HK-2 (cell line): ENCODE data around the gene GTF3C5.
"Not testable (repeated sequence)": the region's sequence is repeated elsewhere in the genome, so short reads cannot be mapped to it uniquely, and the experiment has no call there.

Experiments used
- DNase-seq: peaks from one replicate; pipeline ENCODE4 v3.0.0-alpha.2; 2018; ENCODE audit not compliant: unreplicated experiment

GTF3C5 gene

DNA sequence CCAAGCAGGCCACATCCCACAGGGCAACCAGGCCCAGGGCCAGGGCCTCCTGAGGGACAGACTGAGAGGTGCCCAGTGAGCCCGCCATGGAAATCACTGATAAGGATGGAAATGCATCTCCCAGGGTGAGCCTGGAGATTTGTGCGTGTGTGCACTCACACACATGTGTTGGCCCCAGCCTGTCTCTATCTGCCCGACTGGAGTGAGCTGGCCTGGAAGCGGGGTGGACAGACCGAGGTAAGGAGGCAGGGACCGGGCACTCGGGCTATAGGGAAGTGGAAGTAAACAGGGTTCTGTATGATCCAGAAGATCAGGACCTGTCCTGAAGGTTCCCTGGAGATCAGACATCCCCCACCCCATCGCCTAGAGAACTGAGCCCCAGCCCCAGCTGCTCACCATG, 34.9 kb upstream of the GTF3C5 start:
- no peak for DNase-seq

GRCh38 chr9:132996526-132996925, 34.3 kb upstream of the GTF3C5 start:
- DNase-seq: no peak

DNA sequence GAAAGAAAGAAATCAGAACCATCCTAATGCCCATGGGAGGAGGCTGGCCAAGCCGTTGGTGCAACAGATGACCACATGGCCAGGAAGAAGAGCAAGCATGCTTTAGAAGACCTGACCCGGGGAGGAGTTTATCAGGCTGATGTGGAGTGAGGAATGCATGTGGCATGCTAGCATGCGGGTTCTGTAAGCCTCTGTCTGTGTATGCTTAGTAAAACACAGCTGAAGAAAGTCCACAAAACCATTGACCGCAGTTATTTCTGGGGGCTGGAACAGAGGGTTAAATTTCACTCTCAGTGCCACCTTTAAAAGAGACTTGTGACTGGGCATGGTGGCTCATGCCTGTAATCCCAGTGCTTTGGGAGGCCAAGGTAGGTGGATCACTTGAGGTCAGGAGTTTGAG, 33.2 kb upstream of the GTF3C5 start:
- DNase-seq: no peak

DNA sequence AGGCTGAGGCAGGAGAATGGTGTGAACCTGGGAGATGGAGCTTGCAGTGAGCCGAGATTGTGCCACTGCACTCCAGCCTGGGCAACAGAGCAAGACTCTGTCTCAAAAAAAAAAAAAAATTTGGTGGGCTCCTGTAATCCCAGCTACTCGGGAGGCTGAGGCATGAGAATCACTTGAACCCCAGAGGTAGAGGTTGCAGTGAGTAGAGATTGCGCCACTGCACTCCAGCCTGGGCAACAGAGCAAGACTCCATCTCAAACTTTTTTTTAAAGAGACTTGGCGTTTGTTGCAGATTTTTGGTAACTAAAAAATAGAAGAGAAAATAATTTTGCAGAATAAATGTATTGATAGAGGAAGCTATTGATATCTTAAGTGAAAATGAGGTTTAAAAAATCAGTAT, 32.6 kb upstream of the GTF3C5 start:
- DNase-seq: not testable (repeated sequence)

DNA sequence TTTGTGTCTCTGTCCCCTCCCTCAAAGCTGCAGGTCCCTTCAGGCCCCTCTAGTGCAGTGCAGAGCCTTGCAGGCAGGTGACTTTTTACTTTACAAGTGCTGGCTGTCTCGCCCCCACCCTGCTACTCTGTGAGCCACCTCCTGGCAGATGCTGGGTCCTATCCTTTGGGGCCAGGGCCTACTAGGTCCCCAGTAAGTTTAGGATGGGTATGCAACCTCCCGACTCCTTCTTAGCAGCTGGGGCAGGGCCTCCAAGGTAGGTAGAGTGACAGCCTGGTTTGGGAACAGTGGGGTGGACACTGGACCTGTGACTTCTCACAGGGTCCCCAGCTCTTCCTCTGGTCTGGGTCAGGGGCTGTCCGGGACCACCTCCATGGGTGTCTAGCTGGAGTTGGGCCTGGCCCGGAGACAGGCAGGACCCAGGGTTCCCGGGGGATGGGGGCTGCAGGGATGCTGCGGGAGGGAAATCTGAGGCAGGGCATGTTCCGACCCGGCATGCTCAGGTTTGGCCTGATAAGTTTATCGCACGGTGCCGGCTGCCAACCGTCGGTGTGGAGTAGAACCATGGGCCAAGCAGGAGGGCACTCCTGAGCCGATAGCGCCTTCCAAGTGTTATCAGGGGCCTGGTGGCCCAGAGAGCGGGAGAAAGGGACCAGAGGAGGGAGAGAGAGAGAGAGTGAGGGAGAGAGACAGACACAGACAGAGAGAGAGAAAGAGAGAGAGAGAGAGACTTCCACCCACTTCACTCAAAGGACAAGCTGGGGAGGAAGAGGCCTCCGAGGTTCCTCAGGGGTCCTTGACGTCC, 31.8 kb upstream of the GTF3C5 start:
- no peak for DNase-seq

GRCh38 chr9:133002147-133003070, 28.4 kb upstream of the GTF3C5 start:
- no peak for DNase-seq

DNA sequence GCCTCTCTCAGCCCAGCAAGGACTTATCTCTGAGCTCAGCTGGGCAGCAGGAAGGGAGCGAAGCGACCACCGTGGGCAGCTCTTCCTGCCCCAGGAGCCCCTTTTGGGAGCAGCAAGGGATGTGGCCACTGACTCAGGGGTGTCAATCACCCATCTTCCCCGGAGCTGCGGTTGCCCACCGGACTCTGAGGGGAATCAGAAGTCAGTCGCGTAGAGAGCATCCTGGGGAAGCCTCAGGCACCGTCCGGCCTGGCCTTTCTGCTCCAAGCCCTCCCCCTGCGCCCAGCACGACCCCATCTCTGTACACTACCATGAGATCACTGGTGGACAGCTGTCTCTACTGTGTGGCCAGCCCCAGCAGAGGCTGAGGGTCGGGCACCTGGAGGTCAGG, 27.7 kb upstream of the GTF3C5 start:
- no peak for DNase-seq

GRCh38 chr9:133003671-133004090, 27.1 kb upstream of the GTF3C5 start:
- no peak for DNase-seq

DNA sequence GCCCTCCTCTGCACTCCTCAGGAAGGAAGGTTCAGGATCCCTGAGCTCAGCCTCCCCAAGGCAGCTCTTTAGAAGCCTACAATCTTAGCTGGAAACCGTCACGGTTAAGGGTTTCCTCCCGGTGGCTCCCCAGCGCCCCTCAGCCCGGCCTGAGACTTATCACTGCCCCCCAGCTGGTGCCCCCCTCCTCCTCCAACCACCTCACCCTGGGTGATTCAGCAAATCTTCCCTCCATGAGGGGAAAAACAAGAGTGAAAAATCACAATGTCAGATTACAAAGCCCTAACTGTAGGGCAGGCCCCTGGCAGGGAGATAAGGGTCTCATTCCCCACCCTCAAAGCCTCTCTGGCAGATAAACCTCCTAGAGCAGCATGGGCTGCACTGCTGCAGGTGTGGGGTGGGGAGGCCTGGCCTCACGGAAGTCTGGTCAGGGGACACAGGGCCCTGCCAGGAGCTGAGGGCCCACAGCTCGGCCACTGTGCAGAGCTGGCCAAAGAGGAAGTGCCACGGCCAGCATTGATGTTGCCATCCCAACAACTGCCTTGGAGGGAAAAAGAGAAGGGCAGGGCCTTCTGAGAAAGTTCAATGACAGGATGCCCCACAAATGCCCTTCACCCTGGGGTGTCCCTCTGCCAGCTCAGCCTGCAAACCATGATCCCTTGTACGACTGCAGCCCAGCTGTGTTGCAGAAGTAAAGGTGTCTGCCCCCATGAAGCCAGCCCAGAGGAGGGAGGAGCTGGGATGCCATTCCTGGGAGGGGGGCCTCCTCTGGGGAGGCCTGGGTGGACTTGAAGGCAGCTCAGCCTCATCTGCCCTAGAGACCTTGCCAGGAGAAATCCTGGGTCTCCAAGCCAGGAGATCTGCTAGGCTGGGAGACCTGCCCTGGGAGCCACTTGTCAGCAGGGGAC, 26.5 kb upstream of the GTF3C5 start:
- no peak for DNase-seq

DNA sequence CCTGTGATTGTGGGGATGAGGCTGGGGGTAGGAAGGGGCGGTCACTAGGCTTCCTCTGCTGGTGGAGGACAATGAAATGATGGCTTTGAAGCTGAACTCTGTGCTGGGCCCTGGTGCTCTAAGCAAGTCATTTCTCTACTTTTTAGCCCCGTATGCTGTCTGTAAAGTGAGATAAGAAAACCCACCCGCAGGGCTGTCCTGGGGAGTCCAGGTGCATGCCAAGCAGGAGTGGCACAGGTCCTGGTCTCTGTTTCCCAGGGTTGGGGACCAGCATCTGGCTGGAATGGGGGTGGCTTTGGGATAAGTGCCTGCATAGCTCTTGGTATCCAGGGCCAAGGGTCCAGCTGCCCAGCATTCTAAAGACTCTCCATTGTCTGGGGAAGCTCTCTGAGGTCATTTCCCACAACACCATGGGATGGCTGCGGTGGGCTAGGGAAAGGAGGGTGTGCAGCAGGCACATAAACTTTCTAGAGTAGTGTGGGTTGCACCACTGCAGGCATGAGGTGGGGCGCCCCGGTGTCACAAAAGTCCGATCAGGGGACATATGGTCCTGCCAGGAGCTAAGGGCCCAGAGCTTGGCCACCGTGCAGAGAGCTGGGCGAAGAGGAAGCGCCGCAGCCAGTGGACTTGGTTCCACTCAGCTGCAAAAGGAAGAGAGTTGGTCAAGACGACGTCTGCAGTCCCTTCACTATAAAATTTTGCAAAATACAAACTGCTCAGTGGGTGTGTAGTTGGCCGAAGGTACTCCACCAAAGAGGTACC, 25.6 kb upstream of the GTF3C5 start:
- DNase-seq: no peak

DNA sequence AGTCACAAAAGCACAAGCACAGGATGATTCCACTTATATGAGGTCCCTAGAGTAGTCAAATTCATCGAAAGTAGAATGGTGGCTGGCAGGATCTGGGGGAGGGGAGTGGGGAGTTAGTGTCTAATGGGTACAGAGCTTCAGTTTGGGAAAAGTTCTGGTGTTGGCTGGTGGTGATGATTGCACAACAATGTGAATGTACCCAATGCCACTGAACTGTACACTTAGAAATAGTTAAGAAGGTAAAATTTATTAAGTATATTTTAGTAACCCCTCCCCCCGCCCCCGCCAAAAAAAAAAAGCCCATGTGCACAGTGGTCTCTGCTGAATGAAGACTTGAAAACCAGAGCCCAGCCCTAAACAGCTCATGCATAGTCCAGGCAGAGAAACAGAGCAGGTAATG, 24.8 kb upstream of the GTF3C5 start:
- DNase-seq: no peak

GRCh38 chr9:133006731-133007352, 24.0 kb upstream of the GTF3C5 start:
- DNase-seq: no peak

DNA sequence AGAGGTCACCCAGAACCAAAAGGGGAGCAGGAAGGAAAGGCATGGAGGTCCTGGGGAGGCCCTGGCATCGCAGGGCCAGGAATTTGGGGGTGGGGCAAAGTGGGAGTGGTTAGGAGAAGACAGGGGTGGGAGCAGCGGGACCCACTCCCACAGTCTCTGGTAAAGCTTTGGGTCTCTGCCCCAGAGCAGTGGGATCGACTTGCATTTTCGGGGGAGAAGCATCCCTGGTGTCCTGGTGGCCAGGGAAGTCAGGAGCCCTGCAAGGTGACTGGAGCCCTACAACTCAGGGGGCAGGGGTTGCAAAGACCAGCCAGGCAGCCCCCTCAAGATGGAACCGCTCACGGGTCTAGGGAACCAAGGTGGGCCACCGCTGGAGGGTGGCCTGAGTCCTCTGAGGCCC, 22.4 kb upstream of the GTF3C5 start:
- no peak for DNase-seq

GRCh38 chr9:133008824-133009223, 22.0 kb upstream of the GTF3C5 start:
- DNase-seq: no peak

- DNase-seq: no peak
Measured at GRCh38 chr9:133009906-133010582, 20.8 kb upstream of the GTF3C5 start.

GRCh38 chr9:133014696-133015095, 16.1 kb upstream of the GTF3C5 start:
- no peak for DNase-seq

- no peak for DNase-seq
Measured at GRCh38 chr9:133023117-133023890, 7.5 kb upstream of the GTF3C5 start.

GRCh38 chr9:133026426-133026825, 4.4 kb upstream of the GTF3C5 start:
- DNase-seq: no peak

GRCh38 chr9:133027134-133027533, 3.7 kb upstream of the GTF3C5 start:
- DNase-seq: no peak
